ENCODE results near the gene ZNF71. TPM values are rescaled to one million over a fixed set of nuclear protein-coding genes. Genes with fewer than 3 reads are reported as not detected.
A peak's percentile ranks its signal among the peaks of the same experiment; 100 is the strongest.
"Not testable (repeated sequence)": the region's sequence is repeated elsewhere in the genome, so short reads cannot be mapped to it uniquely, and the experiment has no call there.

ZNF71 gene
- total RNA-seq, 1 experiment from 2014 or later, result 8.8 TPM

DNA sequence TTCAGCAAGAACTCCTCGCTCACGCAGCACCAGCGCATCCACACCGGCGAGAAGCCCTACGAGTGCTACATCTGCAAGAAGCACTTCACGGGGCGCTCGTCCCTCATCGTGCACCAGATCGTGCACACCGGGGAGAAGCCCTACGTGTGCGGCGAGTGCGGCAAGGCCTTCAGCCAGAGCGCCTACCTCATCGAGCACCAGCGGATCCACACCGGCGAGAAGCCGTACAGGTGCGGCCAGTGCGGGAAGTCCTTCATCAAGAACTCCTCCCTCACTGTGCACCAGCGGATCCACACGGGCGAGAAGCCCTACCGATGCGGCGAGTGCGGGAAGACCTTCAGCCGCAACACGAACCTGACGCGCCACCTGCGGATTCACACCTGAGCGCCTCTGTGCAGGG, 27.3 kb downstream of the ZNF71 start:
- DNase-seq (ENCODE audit: low read depth), result no peak

DNA sequence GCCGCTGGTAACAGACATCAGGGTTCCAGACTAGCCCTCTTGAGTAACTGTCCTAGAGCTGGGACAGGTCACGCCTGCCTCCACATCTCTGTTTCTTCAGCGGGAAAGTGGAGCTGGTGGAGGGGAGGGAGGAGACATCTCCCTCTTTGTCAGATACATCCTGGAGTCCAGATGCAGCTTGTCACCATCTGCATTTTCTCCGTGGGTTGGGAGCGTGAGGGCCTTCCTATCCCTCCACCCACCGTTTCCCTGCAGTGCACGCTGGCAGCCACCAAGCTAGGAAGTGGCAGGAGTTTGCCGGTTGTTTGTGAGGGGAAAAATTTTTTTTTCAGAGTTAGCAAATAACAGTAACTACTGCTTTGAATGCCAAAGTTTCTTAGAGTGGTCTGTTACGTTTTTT, 27.9 kb downstream of the ZNF71 start:
- DNase-seq (ENCODE audit: low read depth), result no peak

DNA sequence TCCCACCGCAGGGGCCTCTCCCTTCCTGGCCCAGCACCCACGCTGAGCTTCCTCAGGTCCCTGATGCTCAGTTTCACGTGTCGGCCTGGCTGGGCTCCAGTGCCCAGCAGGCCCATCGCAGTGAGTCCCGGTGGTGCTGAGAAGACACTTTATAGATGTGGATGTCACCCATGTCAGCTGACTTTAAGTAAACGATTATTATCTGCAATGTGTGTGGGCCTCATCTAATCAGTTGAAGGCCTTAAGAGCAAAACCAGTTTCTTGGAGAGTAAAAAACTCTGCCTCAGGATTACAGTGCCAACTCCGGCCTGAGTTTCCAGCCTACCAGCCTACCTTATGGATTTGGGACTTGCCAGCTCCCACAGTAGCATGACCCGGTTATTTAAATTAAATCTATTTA, 30.6 kb downstream of the ZNF71 start:
- DNase-seq (ENCODE audit: low read depth), result no peak

DNA sequence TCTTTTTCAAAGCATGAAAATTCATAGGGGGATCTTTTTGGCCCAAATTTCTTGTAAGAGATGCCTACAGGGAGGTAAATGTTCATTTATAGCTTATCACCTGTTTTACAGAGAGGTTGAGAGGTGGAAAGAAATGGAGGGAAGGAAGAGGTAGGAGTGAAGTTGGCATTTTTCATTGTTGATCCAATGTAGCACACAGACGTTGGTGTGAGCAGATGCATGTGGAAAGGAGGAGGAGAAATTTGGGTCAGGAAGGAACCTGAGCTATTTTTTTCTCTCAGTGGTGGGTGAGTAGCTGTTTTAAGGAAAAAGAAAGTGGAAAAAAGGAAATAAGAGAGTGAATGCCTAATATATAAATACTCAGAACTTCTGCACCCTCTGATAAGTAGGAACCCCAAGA, 37.9 kb downstream of the ZNF71 start:
- no peak for DNase-seq (ENCODE audit: low read depth)

DNA sequence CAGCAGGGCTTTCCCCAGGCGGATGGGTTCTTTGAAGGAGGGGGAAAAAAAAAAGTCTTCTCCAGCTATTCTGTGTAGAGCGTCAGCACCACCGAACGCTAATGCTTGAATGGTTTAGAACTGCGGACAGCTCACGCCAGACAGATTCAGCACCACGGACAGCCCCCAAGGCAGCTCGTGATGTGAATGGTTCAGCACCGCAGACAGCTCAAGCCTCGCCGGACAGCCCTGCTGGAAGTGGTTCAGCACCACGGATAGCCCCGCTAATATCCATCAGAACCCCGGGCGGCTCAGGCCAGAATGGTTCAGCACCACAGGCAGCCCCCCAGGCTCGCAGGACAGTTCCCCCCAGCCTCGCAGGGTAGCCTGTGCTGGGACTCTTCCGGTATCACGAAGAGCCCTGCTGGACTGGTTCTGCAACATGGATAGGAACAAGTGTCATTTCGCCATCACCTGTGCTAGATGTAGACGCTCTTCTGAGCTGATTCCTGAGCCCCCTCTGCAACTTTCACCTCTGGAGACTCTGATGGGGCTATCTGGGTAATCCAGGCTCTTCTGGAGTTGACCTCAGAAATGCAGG, 43.0 kb downstream of the ZNF71 start:
- peak; percentile 56 for DNase-seq (ENCODE audit: low read depth)

DNA sequence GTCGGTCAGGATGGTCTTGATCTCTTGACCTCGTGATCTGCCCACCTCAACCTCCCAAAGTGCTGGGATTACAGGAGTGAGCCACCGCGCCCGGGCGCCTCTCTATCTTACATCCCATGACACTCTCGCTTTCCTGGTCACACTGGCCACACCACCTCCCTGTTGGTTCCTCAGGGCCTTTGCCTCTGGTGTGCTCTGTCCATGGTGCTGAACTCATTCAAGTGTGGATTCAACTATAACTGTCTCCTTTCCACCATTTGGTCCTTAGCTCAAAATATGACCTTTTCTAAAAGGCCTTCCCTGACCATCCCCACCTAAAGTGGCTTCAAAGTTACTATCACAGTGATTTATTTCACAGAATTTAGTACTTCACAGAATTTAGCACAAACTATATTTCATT, 44.1 kb downstream of the ZNF71 start:
- DNase-seq (ENCODE audit: low read depth), result peak; percentile 22

DNA sequence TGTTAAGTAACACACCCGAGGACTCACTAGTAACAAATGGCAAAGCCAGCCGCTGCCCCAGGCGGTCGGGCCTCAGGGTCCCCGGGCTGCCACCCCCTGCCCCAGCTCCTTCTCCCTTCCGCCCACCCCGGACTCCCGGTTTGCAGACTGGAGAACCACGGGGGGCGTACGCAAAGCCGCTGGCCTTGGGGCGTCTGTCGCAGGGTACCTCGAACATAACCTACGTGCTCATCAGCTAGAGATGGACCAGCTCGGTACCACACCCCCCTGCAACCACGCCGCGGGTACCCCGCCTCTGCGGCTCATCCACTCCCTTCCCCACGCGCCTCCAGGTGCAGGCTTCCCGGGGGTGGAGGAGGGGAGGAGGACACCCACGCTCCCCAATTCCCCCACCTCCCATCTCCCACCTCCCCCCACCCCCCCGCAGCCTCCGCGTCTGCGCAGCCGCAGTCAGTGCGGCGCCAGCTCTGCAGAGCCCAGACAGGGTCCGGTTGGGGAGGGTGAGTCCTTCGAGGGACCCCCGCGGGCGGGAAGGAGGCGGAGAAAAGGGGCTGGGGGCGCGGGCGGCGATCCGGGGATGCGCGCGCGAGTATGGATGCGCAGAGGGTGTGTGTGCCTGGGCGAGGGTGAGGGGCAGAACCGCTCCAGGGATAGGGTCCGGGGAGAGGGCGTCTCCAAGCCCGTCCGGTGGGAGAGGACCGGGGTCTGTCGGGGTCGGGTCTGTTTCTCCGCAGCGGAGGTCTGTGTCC, 47.8 kb downstream of the ZNF71 start, which contains the start of gene SMIM17:
SMIM17 (plus strand) TSS at position 449 of the 749 bp plus-strand sequence. CDS start 2,509 bp downstream, outside the sequence.
- DNase-seq (ENCODE audit: low read depth), result no peak

DNA sequence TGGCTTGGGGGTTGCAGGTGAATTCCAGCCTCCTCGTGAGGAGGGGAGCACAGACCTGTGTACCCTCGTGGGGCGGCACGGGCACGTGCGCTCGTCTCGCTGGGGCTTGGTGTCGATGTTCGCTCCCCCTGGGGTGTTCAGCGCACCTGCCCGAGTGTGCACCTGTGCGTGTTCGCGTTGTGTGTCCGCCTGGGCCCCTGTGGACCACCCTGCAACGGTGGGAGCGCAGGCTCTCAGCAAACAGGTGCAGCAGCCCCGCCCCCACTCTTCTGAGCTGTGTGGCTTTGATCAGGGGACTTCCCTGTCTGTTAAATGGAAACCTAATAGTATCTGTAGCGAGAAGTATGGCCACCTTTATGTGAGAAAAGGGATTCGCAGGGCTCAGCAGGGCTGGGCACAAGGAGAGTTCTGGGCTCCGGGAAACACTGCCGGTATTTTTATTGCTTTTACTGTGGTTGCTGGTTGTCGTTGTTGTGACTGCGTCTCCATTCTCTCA, 48.4 kb downstream of the ZNF71 start:
- DNase-seq (ENCODE audit: low read depth), result no peak

DNA sequence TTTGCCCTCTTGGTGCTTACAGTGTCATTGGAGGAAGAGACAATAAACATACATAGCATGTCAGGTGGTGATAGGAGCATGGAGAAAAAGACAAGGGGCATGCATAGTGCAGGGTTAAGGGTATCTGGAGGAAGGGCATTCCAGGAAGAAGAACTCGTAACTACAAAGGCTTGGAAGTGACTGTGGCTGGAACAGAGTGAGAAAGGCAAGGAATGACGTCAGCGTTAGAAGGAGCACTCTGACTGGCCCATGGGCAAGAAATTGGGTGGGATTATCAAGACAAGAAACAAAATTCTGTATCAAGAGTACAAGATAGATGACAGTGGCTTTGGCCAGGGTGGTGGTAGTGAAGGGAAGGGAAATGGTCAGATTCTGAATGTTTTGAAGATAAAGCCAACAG, 59.0 kb downstream of the ZNF71 start:
- DNase-seq (ENCODE audit: low read depth), result no peak

DNA sequence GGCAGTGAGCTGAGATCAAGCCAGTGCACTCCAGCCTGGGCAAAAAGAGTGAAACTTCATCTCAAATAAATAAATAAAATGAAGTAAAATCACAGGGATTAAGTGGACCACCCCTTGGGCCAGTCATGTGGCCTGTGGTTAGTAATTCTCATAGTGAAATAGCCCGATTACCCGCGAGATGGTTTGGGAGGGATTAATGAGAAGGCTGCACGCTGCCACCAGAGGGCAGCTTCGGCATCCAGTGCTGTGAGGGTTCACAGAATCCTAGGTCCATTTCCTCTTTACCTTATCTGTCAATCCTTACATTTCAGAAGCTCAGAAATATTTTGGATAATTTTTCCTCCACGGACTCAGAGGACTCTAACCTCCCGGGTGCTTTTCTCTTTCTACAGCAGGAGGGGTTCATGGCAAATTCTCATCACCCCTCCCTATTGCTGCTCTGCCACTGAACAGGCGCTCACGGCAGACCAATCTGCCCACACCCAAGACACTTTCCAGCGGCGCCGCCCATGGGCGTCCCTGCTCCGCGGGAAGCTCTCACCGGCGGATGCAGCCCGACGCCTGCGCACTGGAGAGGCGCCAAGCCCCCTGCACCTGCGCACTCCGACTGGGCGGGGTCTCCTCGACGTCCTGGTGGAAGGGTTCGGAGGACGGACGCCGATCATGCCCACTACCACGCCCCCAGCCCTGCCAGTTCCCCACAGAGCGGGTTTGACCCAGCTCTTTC, 65.4 kb downstream of the ZNF71 start:
- no peak for DNase-seq (ENCODE audit: low read depth)

DNA sequence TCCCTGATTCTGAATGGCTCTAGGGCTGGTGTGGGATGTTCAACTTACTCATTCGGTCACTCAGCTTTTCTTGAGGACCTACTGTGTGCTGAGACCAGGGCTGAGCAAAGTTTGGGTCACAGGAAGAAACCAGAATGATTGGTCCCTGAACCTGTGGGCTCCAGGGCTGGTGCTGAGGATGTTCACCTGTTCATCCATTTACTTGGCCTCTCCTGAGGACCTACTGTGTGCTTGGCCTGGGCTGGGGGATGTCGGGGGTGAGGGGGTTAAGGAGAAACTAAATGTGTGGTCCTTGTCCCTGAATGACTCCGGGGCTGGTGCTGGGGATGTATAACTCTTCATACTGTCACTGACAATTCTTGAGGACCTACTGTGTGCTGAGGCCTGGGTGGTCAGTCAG, 66.1 kb downstream of the ZNF71 start:
- no peak for DNase-seq (ENCODE audit: low read depth)

DNA sequence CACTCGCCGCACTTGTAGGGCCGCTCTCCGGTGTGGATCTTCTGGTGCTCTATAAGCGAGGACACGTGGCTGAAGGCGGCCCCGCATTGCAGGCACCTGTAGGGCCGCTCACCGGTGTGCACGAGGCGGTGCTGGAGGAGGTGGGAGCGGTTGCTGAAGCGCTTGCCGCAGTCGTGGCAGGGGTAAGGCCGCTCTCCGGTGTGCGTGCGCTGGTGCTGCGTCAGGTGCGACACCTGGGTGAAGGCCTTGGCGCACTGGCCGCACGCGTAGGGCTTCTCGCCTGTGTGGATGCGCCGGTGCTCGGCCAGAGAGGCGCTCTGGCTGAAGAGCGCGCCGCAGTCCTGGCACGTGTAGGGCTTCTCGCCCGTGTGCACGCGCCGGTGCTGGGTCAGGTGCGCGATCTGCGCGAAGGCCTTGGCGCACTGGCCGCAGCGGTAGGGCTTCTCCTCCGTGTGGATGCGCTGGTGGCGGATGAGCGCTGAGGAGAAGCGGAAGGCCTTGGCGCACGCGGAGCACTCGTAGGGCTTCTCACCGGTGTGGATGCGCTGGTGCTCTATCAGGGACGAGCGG, 68.9 kb downstream of the ZNF71 start:
- no peak for DNase-seq (ENCODE audit: low read depth)

DNA sequence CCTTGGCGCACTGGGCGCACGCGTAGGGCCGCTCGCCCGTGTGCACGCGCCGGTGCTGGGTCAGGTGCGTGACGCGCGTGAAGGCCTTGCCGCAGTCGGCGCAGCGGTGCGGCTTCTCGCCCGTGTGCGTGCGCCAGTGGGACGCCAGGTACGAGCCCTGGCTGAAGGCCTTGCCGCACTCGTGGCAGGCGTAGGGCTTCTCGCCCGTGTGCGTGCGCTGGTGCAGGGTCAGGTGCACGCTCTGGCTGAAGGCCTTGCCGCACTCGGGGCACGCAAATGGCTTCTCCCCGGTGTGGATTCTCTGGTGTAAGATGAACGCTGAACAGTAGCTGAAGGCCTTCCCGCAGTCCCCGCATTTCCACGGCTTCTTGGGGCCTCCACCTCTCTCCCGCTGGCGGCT, 69.4 kb downstream of the ZNF71 start:
- DNase-seq (ENCODE audit: low read depth), result no peak

DNA sequence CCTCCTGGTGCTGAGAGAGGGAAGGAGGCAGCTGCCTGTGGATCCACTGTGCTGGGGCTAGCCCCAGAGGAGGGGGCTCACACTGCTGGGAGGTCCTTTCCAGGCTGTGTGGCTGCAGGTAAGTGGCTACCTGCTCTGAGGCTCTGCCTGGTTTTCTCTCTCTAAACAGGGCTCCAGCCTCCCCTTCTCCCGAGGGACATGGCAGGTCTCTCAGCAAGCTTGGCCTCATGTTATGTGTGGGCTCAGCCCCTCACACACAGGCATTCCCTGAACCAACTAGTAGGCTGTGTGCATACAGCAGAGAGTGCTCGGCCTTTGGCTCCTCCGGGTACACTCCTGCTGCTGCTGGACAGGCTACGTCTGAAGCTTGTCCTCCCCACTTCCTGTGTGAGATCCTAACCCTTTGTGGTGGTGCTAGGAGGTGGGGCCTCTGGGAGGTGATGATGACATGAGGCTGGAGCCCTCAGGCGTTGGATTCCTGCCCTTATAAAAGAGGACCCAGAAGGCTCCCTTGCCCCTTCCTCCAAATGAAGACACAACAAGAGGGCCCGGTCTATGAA, 72.3 kb downstream of the ZNF71 start:
- no peak for DNase-seq (ENCODE audit: low read depth)

DNA sequence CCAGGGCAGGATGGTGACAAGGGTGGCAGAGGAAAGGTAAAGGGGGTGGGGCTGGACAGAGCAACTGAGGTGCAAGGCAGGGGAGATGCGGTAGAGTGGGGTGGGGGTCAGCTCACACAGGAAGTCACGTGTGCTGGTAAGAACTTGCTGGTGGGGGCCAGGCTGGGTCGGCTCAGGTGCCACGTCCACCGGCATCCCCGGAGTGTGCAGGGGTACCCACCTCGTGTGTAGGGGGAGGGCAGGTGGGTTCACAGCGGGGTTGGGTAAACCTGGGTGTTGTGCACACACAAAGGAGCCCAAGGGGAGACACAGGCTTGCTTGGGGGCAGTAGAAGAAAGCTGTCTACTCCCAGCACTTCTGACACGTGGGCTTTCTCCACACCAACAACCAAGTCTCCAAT, 73.6 kb downstream of the ZNF71 start:
- no peak for DNase-seq (ENCODE audit: low read depth)

DNA sequence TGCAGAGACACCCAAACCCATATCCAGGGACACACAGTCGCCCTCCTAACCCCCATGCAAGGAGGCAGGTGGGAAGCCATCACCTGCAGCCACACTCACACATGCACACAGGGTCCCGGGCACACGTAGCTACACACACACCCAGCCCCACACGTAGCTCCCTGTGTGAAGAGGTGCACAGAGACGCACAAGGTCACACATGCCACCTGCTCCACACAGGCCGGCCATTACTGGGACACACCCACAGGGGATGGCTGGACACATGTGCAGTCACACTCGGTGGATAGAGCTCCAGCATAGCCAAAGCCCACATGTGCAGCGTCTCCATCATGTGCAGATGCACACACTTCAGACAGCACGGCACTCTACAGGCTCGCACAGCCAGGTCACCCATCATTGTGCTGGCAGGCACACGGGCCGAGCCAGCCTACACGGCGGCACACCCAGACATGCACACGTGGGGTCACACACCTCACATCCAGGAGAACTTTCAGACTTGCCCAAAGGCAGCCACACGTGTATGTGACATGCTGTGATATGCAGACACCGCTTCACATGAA, 75.4 kb downstream of the ZNF71 start:
- DNase-seq (ENCODE audit: low read depth), result no peak

DNA sequence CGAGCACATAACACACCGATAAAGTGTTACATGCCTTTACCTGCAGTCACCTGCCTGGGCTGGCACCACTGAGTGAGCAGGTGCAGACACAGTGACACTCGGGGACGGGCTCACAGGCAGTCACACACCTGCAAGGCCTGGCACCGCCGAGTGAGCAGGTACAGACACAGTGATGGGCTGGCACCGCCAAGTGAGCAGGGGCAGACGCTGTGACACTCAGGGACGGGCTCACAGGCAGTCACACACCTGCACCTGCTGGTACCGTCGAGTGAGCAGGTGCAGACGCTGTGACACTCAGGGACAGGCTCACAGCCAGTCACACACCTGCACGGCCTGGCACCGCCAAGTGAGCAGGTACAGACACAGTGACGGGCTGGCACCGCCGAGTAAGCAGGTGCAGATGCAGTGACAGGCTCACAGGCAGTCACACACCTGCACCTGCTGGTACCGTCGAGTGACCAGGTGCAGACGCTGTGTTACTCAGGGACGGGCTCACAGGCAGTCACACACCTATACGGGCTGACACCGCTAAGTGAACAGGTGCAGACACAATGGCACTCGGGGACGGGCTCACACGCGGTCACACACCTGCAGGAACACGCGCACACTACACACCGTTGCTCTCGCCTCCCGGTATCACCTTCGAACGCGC, 76.0 kb downstream of the ZNF71 start:
- no peak for DNase-seq (ENCODE audit: low read depth)

DNA sequence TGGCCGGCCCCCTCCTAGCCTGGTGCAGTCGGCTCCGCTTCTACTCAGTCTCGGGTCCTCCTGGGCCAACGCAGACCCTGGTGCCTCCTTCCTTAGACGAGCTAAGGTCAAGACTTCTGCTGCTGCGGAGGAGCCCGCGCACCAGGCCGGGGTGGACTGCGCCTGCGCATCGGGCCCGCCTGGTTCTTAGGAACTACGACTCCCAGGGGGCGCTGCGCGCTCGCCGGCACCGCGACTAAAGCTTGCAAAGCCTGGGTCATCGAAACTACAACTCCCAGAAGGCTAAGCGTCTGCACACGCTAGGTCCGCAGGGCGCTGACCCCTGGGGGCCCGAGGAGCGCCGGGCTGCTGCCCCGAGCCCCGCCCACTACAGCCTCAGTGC, 76.5 kb downstream of the ZNF71 start, which contains the start of gene ZNF835:
ZNF835 (minus strand) TSS at position 145 of the 382 bp plus-strand sequence. CDS start 6,559 bp downstream, outside the sequence.
- DNase-seq (ENCODE audit: low read depth), result peak; percentile 51

DNA sequence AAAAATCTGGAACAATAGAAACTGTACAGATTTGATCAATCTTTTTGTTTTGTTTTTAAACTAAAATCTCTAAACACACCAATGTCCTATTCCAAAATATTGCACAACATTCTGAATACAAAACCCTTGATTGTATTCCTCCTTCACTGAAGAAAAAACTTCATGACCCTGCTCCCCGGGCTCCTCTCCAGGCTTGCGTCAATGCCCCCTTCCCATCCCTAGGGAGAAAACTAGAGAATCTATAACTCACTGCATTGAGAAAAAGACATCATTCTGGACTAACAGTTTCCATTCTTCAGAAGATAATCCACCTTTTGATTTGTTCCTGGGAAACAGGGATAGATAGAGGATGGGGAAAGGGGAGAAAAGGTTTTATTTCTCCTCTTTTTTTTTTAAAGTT, 77.5 kb downstream of the ZNF71 start:
- not testable (repeated sequence) for DNase-seq (ENCODE audit: low read depth)

Measured in M059J (cell line).